Panc1 (cell line): ENCODE results near the gene ITGAD.

Experiments used
- POLR2AphosphoS5 ChIP-seq: IDR thresholded peaks from 2 replicates; pipeline ENCODE4 v1.6.1; 2012; ENCODE audit warnings: mild to moderate bottlenecking, low read depth, low read length, moderate library complexity
- SIN3A ChIP-seq: IDR thresholded peaks from 2 replicates; pipeline ENCODE4 v1.6.1; 2012; ENCODE audit warnings: low read depth, mild to moderate bottlenecking, low read length, moderate library complexity, borderline replicate concordance; ENCODE audit not compliant: insufficient read depth
- TCF7L2 ChIP-seq: IDR thresholded peaks from 2 replicates; pipeline ENCODE4 v1.6.1; 2011; ENCODE audit warnings: mild to moderate bottlenecking, low read depth, low read length, inconsistent platforms
- TF ChIP-seq, protein P1 (sequence below): fragments of 450-650 bp; IDR thresholded peaks from 2 replicates; pipeline ENCODE4 v1.5.1; 2017; ENCODE audit warnings: mild to moderate bottlenecking
- TF ChIP-seq, protein P2 (sequence below), 2 experiments: IDR thresholded peaks; 2 replicates each; pipeline ENCODE4 v1.6.1; 2011 to 2012; ENCODE audit warnings: low read depth in 2 of 2, control low read depth in 1 of 2, low read length in 1 of 2, mild to moderate bottlenecking in 1 of 2, moderate library complexity in 1 of 2; ENCODE audit not compliant: insufficient read depth in 1 of 2

DNA sequence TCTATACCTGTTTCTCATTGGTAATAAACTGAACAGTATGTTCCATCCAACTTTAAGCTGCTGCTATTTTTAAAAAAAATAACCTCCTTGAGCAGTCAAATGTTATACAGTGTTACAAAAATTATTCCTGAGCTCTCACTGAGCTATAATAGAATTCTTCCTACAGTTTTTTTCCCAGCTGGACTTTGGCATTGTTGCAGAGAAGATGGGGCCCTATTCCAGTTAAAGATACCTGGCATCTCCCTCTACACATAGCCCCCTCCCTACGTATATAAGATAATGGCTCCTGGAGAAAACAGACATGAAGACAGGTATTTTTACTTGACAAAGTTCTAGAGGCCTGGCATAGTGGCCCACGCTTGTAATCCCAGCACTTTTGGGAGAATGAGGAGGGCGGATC lies 36.7 kb downstream of the ITGAD start:
- TF ChIP-seq, protein P1, sequence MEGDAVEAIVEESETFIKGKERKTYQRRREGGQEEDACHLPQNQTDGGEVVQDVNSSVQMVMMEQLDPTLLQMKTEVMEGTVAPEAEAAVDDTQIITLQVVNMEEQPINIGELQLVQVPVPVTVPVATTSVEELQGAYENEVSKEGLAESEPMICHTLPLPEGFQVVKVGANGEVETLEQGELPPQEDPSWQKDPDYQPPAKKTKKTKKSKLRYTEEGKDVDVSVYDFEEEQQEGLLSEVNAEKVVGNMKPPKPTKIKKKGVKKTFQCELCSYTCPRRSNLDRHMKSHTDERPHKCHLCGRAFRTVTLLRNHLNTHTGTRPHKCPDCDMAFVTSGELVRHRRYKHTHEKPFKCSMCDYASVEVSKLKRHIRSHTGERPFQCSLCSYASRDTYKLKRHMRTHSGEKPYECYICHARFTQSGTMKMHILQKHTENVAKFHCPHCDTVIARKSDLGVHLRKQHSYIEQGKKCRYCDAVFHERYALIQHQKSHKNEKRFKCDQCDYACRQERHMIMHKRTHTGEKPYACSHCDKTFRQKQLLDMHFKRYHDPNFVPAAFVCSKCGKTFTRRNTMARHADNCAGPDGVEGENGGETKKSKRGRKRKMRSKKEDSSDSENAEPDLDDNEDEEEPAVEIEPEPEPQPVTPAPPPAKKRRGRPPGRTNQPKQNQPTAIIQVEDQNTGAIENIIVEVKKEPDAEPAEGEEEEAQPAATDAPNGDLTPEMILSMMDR, result no peak
- no peak for TF ChIP-seq POLR2AphosphoS5
- TF ChIP-seq, protein P2, sequence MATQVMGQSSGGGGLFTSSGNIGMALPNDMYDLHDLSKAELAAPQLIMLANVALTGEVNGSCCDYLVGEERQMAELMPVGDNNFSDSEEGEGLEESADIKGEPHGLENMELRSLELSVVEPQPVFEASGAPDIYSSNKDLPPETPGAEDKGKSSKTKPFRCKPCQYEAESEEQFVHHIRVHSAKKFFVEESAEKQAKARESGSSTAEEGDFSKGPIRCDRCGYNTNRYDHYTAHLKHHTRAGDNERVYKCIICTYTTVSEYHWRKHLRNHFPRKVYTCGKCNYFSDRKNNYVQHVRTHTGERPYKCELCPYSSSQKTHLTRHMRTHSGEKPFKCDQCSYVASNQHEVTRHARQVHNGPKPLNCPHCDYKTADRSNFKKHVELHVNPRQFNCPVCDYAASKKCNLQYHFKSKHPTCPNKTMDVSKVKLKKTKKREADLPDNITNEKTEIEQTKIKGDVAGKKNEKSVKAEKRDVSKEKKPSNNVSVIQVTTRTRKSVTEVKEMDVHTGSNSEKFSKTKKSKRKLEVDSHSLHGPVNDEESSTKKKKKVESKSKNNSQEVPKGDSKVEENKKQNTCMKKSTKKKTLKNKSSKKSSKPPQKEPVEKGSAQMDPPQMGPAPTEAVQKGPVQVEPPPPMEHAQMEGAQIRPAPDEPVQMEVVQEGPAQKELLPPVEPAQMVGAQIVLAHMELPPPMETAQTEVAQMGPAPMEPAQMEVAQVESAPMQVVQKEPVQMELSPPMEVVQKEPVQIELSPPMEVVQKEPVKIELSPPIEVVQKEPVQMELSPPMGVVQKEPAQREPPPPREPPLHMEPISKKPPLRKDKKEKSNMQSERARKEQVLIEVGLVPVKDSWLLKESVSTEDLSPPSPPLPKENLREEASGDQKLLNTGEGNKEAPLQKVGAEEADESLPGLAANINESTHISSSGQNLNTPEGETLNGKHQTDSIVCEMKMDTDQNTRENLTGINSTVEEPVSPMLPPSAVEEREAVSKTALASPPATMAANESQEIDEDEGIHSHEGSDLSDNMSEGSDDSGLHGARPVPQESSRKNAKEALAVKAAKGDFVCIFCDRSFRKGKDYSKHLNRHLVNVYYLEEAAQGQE (IDR thresholded peaks at IDR 0.05; ENCODE audit: insufficient read depth in 1 of 2, low read depth in 2 of 2, low read length in 1 of 2), result no peak
- TF ChIP-seq SIN3A, result no peak
- TF ChIP-seq TCF7L2, result no peak
